Measurements from ENCODE around the gene SLC26A8.

DNA sequence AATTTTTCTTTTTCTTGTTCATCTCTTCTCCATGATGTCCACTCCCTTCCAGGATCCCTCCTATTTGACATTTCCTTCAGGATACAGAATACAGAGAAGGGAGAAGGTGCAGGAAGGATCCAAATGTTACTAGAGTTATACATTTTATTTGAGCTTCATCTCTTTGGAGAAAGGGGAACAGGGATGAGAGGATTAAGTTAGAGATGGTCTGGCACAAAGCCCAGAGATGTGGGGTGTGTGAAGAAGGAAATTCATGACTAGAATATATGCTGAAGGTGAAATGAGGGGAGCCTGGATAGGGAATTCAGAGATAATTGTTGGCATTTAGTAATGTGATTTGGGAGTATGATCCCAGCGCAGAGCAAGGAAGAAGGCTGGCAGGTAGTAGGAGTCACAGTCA, 81.1 kb downstream of the SLC26A8 start:
- TF ChIP-seq, protein P1, sequence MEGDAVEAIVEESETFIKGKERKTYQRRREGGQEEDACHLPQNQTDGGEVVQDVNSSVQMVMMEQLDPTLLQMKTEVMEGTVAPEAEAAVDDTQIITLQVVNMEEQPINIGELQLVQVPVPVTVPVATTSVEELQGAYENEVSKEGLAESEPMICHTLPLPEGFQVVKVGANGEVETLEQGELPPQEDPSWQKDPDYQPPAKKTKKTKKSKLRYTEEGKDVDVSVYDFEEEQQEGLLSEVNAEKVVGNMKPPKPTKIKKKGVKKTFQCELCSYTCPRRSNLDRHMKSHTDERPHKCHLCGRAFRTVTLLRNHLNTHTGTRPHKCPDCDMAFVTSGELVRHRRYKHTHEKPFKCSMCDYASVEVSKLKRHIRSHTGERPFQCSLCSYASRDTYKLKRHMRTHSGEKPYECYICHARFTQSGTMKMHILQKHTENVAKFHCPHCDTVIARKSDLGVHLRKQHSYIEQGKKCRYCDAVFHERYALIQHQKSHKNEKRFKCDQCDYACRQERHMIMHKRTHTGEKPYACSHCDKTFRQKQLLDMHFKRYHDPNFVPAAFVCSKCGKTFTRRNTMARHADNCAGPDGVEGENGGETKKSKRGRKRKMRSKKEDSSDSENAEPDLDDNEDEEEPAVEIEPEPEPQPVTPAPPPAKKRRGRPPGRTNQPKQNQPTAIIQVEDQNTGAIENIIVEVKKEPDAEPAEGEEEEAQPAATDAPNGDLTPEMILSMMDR (IDR thresholded peaks at IDR 0.05): no peak
- no peak for TF ChIP-seq POLR2A (IDR thresholded peaks at IDR 0.05)
